Kidney (tissue), 14 donors: Measurements from ENCODE around the gene TC2N. TPM values are rescaled to one million over a fixed set of nuclear protein-coding genes. Genes with fewer than 3 reads are reported as not detected.
"Not testable (repeated sequence)": the region's sequence is repeated elsewhere in the genome, so short reads cannot be mapped to it uniquely, and the experiment has no call there.

Experiments used
- DNase-seq, 5 donors: peaks; one replicate each; pipeline ENCODE4 v3.0.0-alpha.2; 2013 to 2020
- FAIRE-seq: peaks from 2 replicates; lab custom pipeline; 2012; peaks lifted over from hg19 to GRCh38; lab: Jason Lieb, UNC
- H3K27ac ChIP-seq, 2 donors: one replicate each; pipeline ENCODE4 v1.7.0; 2013; ENCODE audit warnings: low read depth in 2 of 2, low read length in 2 of 2, inconsistent platforms in 1 of 2
- H3K27me3 ChIP-seq: one replicate; pipeline ENCODE4 v1.7.1; 2013; ENCODE audit warnings: low read length, inconsistent platforms; ENCODE audit not compliant: control insufficient read depth, insufficient read depth
- H3K36me3 ChIP-seq, 3 donors: one replicate each; pipeline versions ENCODE4 v1.7.0 to v1.7.1; 2013; ENCODE audit warnings: low read length in 3 of 3, control low read depth in 1 of 3, inconsistent platforms in 1 of 3; ENCODE audit not compliant: insufficient read depth in 3 of 3, control insufficient read depth in 2 of 3
- H3K4me1 ChIP-seq, 3 donors: one replicate each; pipeline versions ENCODE4 v1.7.0 to v1.7.1; 2013; ENCODE audit warnings: low read length in 3 of 3, inconsistent platforms in 1 of 3, low read depth in 1 of 3; ENCODE audit not compliant: control insufficient read depth in 2 of 3, insufficient read depth in 2 of 3
- H3K4me3 ChIP-seq, 3 donors: one replicate each; pipeline versions ENCODE4 v1.7.0 to v1.8.1; 2013; ENCODE audit warnings: low read length in 3 of 3, control low read depth in 1 of 3, inconsistent platforms in 1 of 3
- H3K9ac ChIP-seq, 3 donors: one replicate each; pipeline versions ENCODE4 v1.7.0 to v1.7.1; 2013; ENCODE audit warnings: low read length in 3 of 3, control low read depth in 1 of 3, inconsistent platforms in 1 of 3
- H3K9me3 ChIP-seq, 3 donors: one replicate each; pipeline versions ENCODE4 v1.7.0 to v1.7.1; 2013; ENCODE audit warnings: low read length in 3 of 3, control low read depth in 1 of 3, inconsistent platforms in 1 of 3; ENCODE audit not compliant: control insufficient read depth in 2 of 3, insufficient read depth in 1 of 3
- CTCF ChIP-seq: IDR thresholded peaks from 3 replicates; pipeline ENCODE4 v1.5.1; 2012; ENCODE audit warnings: mild to moderate bottlenecking, moderate library complexity, borderline replicate concordance; ENCODE audit not compliant: insufficient read depth; ENCODE audit errors: extremely low read depth
- intact Hi-C: fragments of 100-400 bp; cut with DNase I; formaldehyde crosslinking; loops from one replicate; pipeline ENCODE4 v1.11.1; 2022
- polyA plus RNA-seq: library from polyadenylated mRNA; stranded (reverse); fragments of 350-450 nt; fragmentation: Illumina TruSeq; extraction: RNeasy Lipid Tissue Mini Kit (QIAGEN cat#74804); gene quantifications from one replicate; pipeline ENCODE4 v1.2.3, GENCODE V29; 2014; ENCODE audit warnings: low read depth, low replicate concordance; ENCODE audit not compliant: insufficient read depth
- total RNA-seq: library from RNA; stranded (reverse); fragmentation: NEBNext Ultra II Directional; extraction: Animal tissue kit (Norgen Biotek cat#: 25700); gene quantifications from one replicate; pipeline ENCODE4 v1.2.1, GENCODE V29; 2021
- donor health status: control.
- donor health status: control.
- donor health status: control.
- donor health status: control.
- donor health status: control.
- donor health status: DM: yes; HTN: yes; CAD: no.
- donor health status: Normal renal cell carcinoma (clear cell type).

TC2N gene
- total and polyA plus RNA-seq, 2 donors from 2014 or later, result 5.8 to 39.7 TPM

- Histone ChIP-seq H3K9ac (no peak overlapping the region), H3K9me3 (no peaks in the 10 kb centered on the region), H3K4me3 (no peak overlapping the region), H3K36me3 (no peaks in the 10 kb centered on the region), H3K27ac (no peak overlapping the region), H3K27me3 (no peaks in the 10 kb centered on the region), H3K4me1 (peaks cover 0 to 2% (median 0%) of the 10 kb centered on the region in 3 donors)
- intact Hi-C loops, result no loop called here
- FAIRE-seq (no peak), DNase-seq (no peak)
- no peak for TF ChIP-seq CTCF
Observed at GRCh38 chr14:91851563-91851962, 15.8 kb downstream of the TC2N start.

GRCh38 chr14:91848504-91849001, 18.8 kb downstream of the TC2N start:
- FAIRE-seq (no peak), DNase-seq (no peak)
- no peaks in the 10 kb centered on the region for H3K4me1 ChIP-seq
- H3K4me3 ChIP-seq, result no peak overlapping the region
- no peak overlapping the region for H3K9ac ChIP-seq
- TF ChIP-seq CTCF, result no peak
- H3K27me3 ChIP-seq, result no peaks in the 10 kb centered on the region
- no peak overlapping the region for H3K27ac ChIP-seq
- H3K9me3 ChIP-seq, result no peaks in the 10 kb centered on the region
- intact Hi-C loops, result no loop called here
- H3K36me3 ChIP-seq, result no peaks in the 10 kb centered on the region

- DNase-seq (no peak), FAIRE-seq (no peak)
- Histone ChIP-seq H3K27ac (no peak overlapping the region), H3K9me3 (no peaks in the 10 kb centered on the region), H3K4me1 (no peaks in the 10 kb centered on the region), H3K9ac (no peak overlapping the region), H3K27me3 (no peaks in the 10 kb centered on the region), H3K4me3 (no peak overlapping the region), H3K36me3 (no peaks in the 10 kb centered on the region)
- TF ChIP-seq CTCF, result no peak
- intact Hi-C loops, result no loop called here
Observed at GRCh38 chr14:91847693-91848092, 19.6 kb downstream of the TC2N start.

- no peak for TF ChIP-seq CTCF
- intact Hi-C loops, result no loop called here
- FAIRE-seq, result no peak
Observed at GRCh38 chr14:91845652-91846051, 21.7 kb downstream of the TC2N start.

GRCh38 chr14:91845056-91845455, 22.3 kb downstream of the TC2N start:
- H3K36me3 ChIP-seq, H3K4me3 ChIP-seq, intact Hi-C loops, H3K9ac ChIP-seq, DNase-seq, FAIRE-seq, H3K27me3 ChIP-seq, H3K9me3 ChIP-seq, H3K27ac ChIP-seq, H3K4me1 ChIP-seq: not testable (repeated sequence)

More at GRCh38 chr14:91845652-91846051, 21.7 kb downstream of the TC2N start:
- Histone ChIP-seq H3K4me3 (no peak overlapping the region), H3K27ac (no peak overlapping the region), H3K9ac (no peak overlapping the region), H3K9me3 (no peaks in the 10 kb centered on the region), H3K27me3 (no peaks in the 10 kb centered on the region), H3K36me3 (no peaks in the 10 kb centered on the region), H3K4me1 (no peaks in the 10 kb centered on the region)
- DNase-seq, result no peak
